DND-41 (cell line): Measurements from ENCODE around the gene DOK6.

Experiments used
- ATAC-seq: fragments of 200-7000 bp; cut with Tn5 transposase; 3 replicates; pipeline ENCODE4 v1.9.1; 2021; ENCODE audit warnings: low read depth; ENCODE audit not compliant: insufficient read depth
- DNase-seq: peaks from one replicate; pipeline ENCODE4 v3.0.0-alpha.2; 2020
- H2AFZ ChIP-seq: 2 replicates; pipeline ENCODE4 v1.6.0; 2012; ENCODE audit warnings: low read depth, low read length
- H3K27ac ChIP-seq: 2 replicates; pipeline ENCODE4 v1.5.1; 2012; ENCODE audit warnings: low read length, inconsistent platforms
- H3K27me3 ChIP-seq: fragments of 200-600 bp; sonication (generic); 2 replicates; pipeline ENCODE4 v1.6.0; 2012; ENCODE audit warnings: low read length, mild to moderate bottlenecking, inconsistent platforms; ENCODE audit not compliant: insufficient read depth, poor library complexity
- H3K36me3 ChIP-seq: 2 replicates; pipeline ENCODE4 v1.5.1; 2012; ENCODE audit warnings: low read length, inconsistent platforms; ENCODE audit not compliant: insufficient read depth
- H3K4me1 ChIP-seq: 2 replicates; pipeline ENCODE4 v1.5.1; 2012; ENCODE audit warnings: mild to moderate bottlenecking, low read length; ENCODE audit not compliant: insufficient read depth
- H3K4me2 ChIP-seq: 2 replicates; pipeline ENCODE4 v1.6.0; 2012; ENCODE audit warnings: mild to moderate bottlenecking, moderate library complexity, low read length, inconsistent platforms; ENCODE audit not compliant: insufficient read depth
- H3K4me3 ChIP-seq, 2 experiments: fragments of 200-600 bp in 1 of 2; shearing (Covaris generic) in 1 of 2; 2 replicates each; pipeline ENCODE4 v1.5.1; 2012 to 2016; ENCODE audit warnings: inconsistent platforms in 2 of 2, low read length in 2 of 2, mild to moderate bottlenecking in 2 of 2, low read depth in 1 of 2, moderate library complexity in 1 of 2
- H3K79me2 ChIP-seq: 2 replicates; pipeline ENCODE4 v1.6.0; 2012; ENCODE audit warnings: low read length, inconsistent platforms; ENCODE audit not compliant: insufficient read depth
- H3K9ac ChIP-seq: 2 replicates; pipeline ENCODE4 v1.6.0; 2012; ENCODE audit warnings: low read depth, mild to moderate bottlenecking, inconsistent platforms, low read length, moderate library complexity
- H3K9me3 ChIP-seq: 2 replicates; pipeline ENCODE4 v1.5.1; 2012; ENCODE audit warnings: low read length, moderate library complexity, mild to moderate bottlenecking, inconsistent platforms; ENCODE audit not compliant: insufficient read depth, severe bottlenecking
- H4K20me1 ChIP-seq: 2 replicates; pipeline ENCODE4 v1.6.0; 2012; ENCODE audit warnings: low read length; ENCODE audit not compliant: insufficient read depth
- CTCF ChIP-seq: IDR thresholded peaks from 2 replicates; pipeline ENCODE4 v1.5.1; 2012; ENCODE audit warnings: borderline replicate concordance, low read length, moderate library complexity, mild to moderate bottlenecking; ENCODE audit not compliant: poor library complexity, severe bottlenecking; ENCODE audit errors: extremely low read depth
- EZH2 ChIP-seq: IDR thresholded peaks from 3 replicates; pipeline ENCODE4 v1.6.1; 2012; ENCODE audit warnings: borderline replicate concordance, low read depth, mild to moderate bottlenecking, moderate library complexity, low read length, inconsistent platforms; ENCODE audit not compliant: severe bottlenecking

DOK6 gene

GRCh38 chr18:69495841-69496533 is 95.3 kb downstream of the DOK6 start:
- H3K4me3 ChIP-seq, result no peak overlapping the region
- H3K36me3 ChIP-seq, result no peaks in the 10 kb centered on the region
- no peaks in the 10 kb centered on the region for H4K20me1 ChIP-seq
- TF ChIP-seq CTCF (no peak), EZH2 (no peak)
- no peak overlapping the region for H3K27ac ChIP-seq
- no peaks in the 10 kb centered on the region for H3K4me1 ChIP-seq
- DNase-seq, result no peak
- peaks cover 7% of the 10 kb centered on the region for H3K9me3 ChIP-seq
- no peak overlapping the region for H2AFZ ChIP-seq
- no peak overlapping the region for H3K9ac ChIP-seq
- H3K79me2 ChIP-seq, result no peaks in the 10 kb centered on the region
- no peaks in the 10 kb centered on the region for H3K27me3 ChIP-seq
- no peak for ATAC-seq
- no peak overlapping the region for H3K4me2 ChIP-seq

- no peak overlapping the region for H3K4me3 ChIP-seq
- H3K27me3 ChIP-seq, result no peaks in the 10 kb centered on the region
- H3K36me3 ChIP-seq, result no peaks in the 10 kb centered on the region
- H3K79me2 ChIP-seq, result no peaks in the 10 kb centered on the region
- TF ChIP-seq EZH2, result no peak
- no peak for TF ChIP-seq CTCF
- H3K4me1 ChIP-seq, result no peaks in the 10 kb centered on the region
- H3K27ac ChIP-seq, result no peak overlapping the region
- no peak for DNase-seq
- no peak overlapping the region for H3K4me2 ChIP-seq
- H3K9me3 ChIP-seq, result no peaks in the 10 kb centered on the region
- ATAC-seq, result no peak
- no peak overlapping the region for H2AFZ ChIP-seq
- H3K9ac ChIP-seq, result no peak overlapping the region
- H4K20me1 ChIP-seq, result no peaks in the 10 kb centered on the region
Observed at GRCh38 chr18:69518989-69519388, 118.3 kb downstream of the DOK6 start.

- no peak overlapping the region for H3K4me2 ChIP-seq
- H4K20me1 ChIP-seq, result no peaks in the 10 kb centered on the region
- H2AFZ ChIP-seq, result no peak overlapping the region
- ATAC-seq (no peak), DNase-seq (no peak)
- H3K27me3 ChIP-seq, result no peaks in the 10 kb centered on the region
- no peaks in the 10 kb centered on the region for H3K36me3 ChIP-seq
- no peaks in the 10 kb centered on the region for H3K4me1 ChIP-seq
- H3K9me3 ChIP-seq, result no peaks in the 10 kb centered on the region
- TF ChIP-seq CTCF, result no peak
- TF ChIP-seq EZH2, result no peak
- H3K27ac ChIP-seq, result no peak overlapping the region
- H3K9ac ChIP-seq, result no peak overlapping the region
- H3K4me3 ChIP-seq, result no peak overlapping the region
- H3K79me2 ChIP-seq, result no peaks in the 10 kb centered on the region
Observed at GRCh38 chr18:69523582-69523981, 122.9 kb downstream of the DOK6 start.
